ENCODE data around the gene SQSTM1. TPM values are rescaled to one million over a fixed set of nuclear protein-coding genes. Genes with fewer than 3 reads are reported as not detected.

SQSTM1 gene
- total RNA-seq, 1 donor from 2014 or later: 27.6 TPM

DNA sequence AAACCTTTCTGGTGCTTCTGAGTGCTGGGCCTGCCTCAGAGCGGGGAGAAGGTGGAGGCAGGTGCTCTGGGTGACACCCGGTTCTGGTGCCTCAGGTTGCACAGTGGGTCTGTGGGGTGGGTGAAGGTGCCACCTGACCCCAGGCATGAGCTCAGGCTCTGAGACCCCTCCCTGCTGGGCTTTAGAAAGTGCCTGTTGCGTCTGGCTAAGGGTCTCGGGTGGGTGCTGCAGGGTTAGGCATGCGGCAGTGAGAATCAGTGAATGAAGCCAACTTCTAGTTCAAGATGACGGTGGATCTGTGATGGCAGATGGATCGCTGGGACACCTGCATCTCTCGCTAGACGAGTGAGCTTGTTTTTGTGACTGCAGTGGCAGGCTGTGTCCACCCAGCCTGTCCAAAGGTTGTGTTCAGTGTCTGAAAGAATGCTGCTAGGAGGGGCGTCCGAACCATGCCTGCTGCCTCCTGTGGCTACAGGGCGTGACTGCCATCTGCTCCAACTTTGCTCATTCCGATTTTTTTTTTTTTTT is 5.0 kb downstream of the SQSTM1 start:
- Mint-ChIP-seq H3K36me3 (peaks cover 45% of the 10 kb centered on the region), H3K27ac (no peak overlapping the region), H3K4me3 (no peak overlapping the region), H3K9me3 (peaks cover 10% of the 10 kb centered on the region), H3K4me1 (peaks cover 21% of the 10 kb centered on the region), H3K27me3 (ENCODE audit: insufficient read depth, low read depth) (peaks cover 7% of the 10 kb centered on the region)
- no peak overlapping the region for H2AFZ ChIP-seq (replicated peaks)
- H3K36me3 ChIP-seq: no peaks in the 10 kb centered on the region
- H3K79me2 ChIP-seq (ENCODE audit: low read depth): peaks cover 21% of the 10 kb centered on the region
- no peaks in the 10 kb centered on the region for H3F3A ChIP-seq (ENCODE audit: low read depth)
- H3K27ac ChIP-seq: no peak overlapping the region
- peaks cover 30% of the 10 kb centered on the region for H4K20me1 ChIP-seq (ENCODE audit: low read depth)
- H3K9me3 ChIP-seq (ENCODE audit: low read depth): no peaks in the 10 kb centered on the region
- TF ChIP-seq EZH2 (IDR thresholded peaks at IDR 0.05): no peak
- H3K4me3 ChIP-seq: no peak overlapping the region
- no peaks in the 10 kb centered on the region for H3K27me3 ChIP-seq
- no peak overlapping the region for H3K9ac ChIP-seq
- DNase-seq (ENCODE audit: low spot score): no peak
- H3K4me2 ChIP-seq: no peak overlapping the region
- H3K4me1 ChIP-seq: peaks cover 11% of the 10 kb centered on the region

DNA sequence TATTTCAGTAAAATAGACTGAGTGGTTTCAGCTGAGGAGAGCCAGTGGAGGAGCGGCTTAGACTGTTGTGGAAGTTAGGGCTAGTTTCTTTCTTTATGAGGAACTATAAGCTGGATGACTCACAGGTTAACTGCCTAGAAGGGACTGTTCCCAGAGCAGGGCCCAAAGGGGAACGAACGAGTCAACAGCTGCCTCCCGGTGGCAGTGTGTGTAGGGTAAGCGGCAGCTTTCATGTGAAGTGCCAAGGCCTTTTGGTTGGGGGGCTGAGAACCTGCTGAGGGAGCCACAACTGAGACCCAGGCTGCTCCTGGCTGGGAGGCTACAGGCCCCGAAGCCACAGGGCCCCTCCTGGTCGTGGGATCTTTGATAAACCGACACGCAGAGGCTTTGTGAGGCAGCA is 7.0 kb downstream of the SQSTM1 start:
- H3K36me3 Mint-ChIP-seq: peaks cover 55% of the 10 kb centered on the region
- peaks cover 14% of the 10 kb centered on the region for H3K9me3 Mint-ChIP-seq
- no peak overlapping the region for H3K4me3 ChIP-seq
- no peaks in the 10 kb centered on the region for H3K36me3 ChIP-seq
- H3K4me1 ChIP-seq: peaks cover 2% of the 10 kb centered on the region
- no peaks in the 10 kb centered on the region for H3K27me3 ChIP-seq
- no peaks in the 10 kb centered on the region for H3K9me3 ChIP-seq (ENCODE audit: low read depth)
- TF ChIP-seq EZH2phosphoT487 (IDR thresholded peaks at IDR 0.05): no peak
- H3K4me3 Mint-ChIP-seq: no peak overlapping the region
- no peak for DNase-seq (ENCODE audit: low spot score)
- peaks cover 8% of the 10 kb centered on the region for H3K4me1 Mint-ChIP-seq
- H3K27ac Mint-ChIP-seq: no peak overlapping the region
- peaks cover 14% of the 10 kb centered on the region for H4K20me1 ChIP-seq (ENCODE audit: low read depth)
- H3K9ac ChIP-seq: no peak overlapping the region
- H3K27me3 Mint-ChIP-seq (ENCODE audit: insufficient read depth, low read depth): peaks cover 11% of the 10 kb centered on the region
- H3K27ac ChIP-seq: no peak overlapping the region
- H3K79me2 ChIP-seq (ENCODE audit: low read depth): peaks cover 4% of the 10 kb centered on the region
- H3K4me2 ChIP-seq: no peak overlapping the region
- H3F3A ChIP-seq (ENCODE audit: low read depth): no peaks in the 10 kb centered on the region
- H2AFZ ChIP-seq (replicated peaks): no peak overlapping the region

DNA sequence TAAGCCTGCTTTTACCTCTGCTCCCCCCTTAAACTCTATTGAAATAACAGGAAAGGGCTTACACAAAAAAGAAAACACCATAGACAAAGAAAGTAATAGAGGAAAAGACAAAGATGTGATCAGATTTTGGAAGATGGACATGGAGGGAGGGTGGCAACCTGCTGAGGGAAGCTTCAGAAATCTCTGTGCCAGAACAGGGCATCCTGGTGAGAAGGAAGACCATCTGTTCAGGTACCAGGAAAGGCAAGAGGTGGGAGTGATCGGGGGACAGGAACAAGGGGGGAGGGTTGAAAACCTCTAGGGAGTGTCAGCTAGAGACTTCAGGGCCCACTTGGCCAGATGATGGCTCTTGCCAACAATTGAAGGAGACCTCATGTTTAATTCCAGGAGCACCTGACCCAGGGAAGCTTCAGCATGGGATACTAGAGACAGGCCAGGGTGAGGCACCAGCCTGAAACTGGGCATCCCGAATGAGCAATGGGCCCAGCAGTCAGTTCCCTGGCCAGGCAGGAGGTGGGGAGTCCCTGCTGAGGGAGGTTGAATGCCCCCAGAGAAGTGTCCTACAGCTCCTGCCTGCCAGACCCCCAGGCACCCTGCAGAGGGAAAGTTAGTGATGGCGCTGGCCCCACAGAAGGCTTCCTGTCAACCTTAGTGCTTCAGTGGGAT is 8.2 kb downstream of the SQSTM1 start:
- no peak overlapping the region for H3K27ac ChIP-seq
- H3K36me3 ChIP-seq: no peaks in the 10 kb centered on the region
- H2AFZ ChIP-seq (replicated peaks): no peak overlapping the region
- H3K79me2 ChIP-seq (ENCODE audit: low read depth): no peaks in the 10 kb centered on the region
- H3K27ac Mint-ChIP-seq: no peak overlapping the region
- TF ChIP-seq, protein P1, sequence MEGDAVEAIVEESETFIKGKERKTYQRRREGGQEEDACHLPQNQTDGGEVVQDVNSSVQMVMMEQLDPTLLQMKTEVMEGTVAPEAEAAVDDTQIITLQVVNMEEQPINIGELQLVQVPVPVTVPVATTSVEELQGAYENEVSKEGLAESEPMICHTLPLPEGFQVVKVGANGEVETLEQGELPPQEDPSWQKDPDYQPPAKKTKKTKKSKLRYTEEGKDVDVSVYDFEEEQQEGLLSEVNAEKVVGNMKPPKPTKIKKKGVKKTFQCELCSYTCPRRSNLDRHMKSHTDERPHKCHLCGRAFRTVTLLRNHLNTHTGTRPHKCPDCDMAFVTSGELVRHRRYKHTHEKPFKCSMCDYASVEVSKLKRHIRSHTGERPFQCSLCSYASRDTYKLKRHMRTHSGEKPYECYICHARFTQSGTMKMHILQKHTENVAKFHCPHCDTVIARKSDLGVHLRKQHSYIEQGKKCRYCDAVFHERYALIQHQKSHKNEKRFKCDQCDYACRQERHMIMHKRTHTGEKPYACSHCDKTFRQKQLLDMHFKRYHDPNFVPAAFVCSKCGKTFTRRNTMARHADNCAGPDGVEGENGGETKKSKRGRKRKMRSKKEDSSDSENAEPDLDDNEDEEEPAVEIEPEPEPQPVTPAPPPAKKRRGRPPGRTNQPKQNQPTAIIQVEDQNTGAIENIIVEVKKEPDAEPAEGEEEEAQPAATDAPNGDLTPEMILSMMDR (IDR thresholded peaks at IDR 0.05): no peak
- TF ChIP-seq EZH2phosphoT487 (IDR thresholded peaks at IDR 0.05): no peak
- TF ChIP-seq EZH2 (IDR thresholded peaks at IDR 0.05): no peak
- no peak overlapping the region for H3K4me3 Mint-ChIP-seq
- peaks cover 10% of the 10 kb centered on the region for H4K20me1 ChIP-seq (ENCODE audit: low read depth)
- no peak for DNase-seq (ENCODE audit: low spot score)
- no peaks in the 10 kb centered on the region for H3F3A ChIP-seq (ENCODE audit: low read depth)
- H3K9ac ChIP-seq: no peak overlapping the region
- no peak overlapping the region for H3K4me2 ChIP-seq
- H3K9me3 Mint-ChIP-seq: peaks cover 18% of the 10 kb centered on the region
- no peaks in the 10 kb centered on the region for H3K4me1 ChIP-seq
- peaks cover 62% of the 10 kb centered on the region for H3K36me3 Mint-ChIP-seq
- no peak overlapping the region for H3K4me3 ChIP-seq
- H3K4me1 Mint-ChIP-seq: peaks cover 2% of the 10 kb centered on the region
- H3K27me3 ChIP-seq: no peaks in the 10 kb centered on the region
- no peaks in the 10 kb centered on the region for H3K9me3 ChIP-seq (ENCODE audit: low read depth)
- H3K27me3 Mint-ChIP-seq (ENCODE audit: insufficient read depth, low read depth): peaks cover 15% of the 10 kb centered on the region

DNA sequence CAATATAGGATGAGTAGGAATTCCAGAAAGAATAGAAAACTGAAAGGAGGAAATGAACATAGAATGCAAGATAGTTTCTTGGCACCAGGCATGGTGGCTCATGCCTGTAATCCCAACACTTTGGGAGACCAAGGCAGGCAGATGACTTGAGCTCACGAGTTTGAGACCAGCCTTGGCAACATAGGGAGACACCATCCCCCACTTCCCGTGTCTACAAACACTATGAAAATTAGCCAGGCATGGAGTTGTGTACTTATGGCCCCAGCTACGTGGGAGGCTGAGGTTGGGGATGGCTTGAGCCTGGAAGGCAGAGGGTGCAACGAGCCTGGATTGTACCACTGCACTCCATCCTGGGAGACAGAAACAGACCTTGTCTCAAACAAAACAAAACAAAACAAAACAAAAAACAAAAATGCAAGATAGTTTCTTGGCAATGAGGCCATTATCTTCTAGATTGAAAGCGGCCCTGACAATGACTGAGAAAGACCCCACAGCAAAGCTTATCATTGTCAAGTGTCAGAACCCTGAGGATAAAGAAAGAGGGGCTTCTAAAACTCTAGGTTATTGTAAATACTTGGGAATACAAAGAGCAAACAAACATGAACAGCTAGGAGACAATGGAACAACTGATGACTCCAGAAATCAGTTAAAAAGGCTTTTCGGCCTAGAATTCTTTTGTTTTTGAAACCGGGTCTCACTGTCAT is 9.2 kb downstream of the SQSTM1 start:
- H3K4me2 ChIP-seq: no peak overlapping the region
- peaks cover 58% of the 10 kb centered on the region for H3K36me3 Mint-ChIP-seq
- H3F3A ChIP-seq (ENCODE audit: low read depth): no peaks in the 10 kb centered on the region
- H3K4me1 Mint-ChIP-seq: peaks cover 2% of the 10 kb centered on the region
- no peak overlapping the region for H3K4me3 ChIP-seq
- no peak for DNase-seq (ENCODE audit: low spot score)
- H3K27me3 Mint-ChIP-seq (ENCODE audit: insufficient read depth, low read depth): peaks cover 12% of the 10 kb centered on the region
- peaks cover 18% of the 10 kb centered on the region for H3K9me3 Mint-ChIP-seq
- peaks cover 10% of the 10 kb centered on the region for H4K20me1 ChIP-seq (ENCODE audit: low read depth)
- H3K27ac ChIP-seq: no peak overlapping the region
- H2AFZ ChIP-seq (replicated peaks): no peak overlapping the region
- TF ChIP-seq, protein P1 (IDR thresholded peaks at IDR 0.05): no peak
- no peaks in the 10 kb centered on the region for H3K27me3 ChIP-seq
- H3K9me3 ChIP-seq (ENCODE audit: low read depth): no peaks in the 10 kb centered on the region
- no peaks in the 10 kb centered on the region for H3K4me1 ChIP-seq
- H3K36me3 ChIP-seq: no peaks in the 10 kb centered on the region
- H3K27ac Mint-ChIP-seq: no peak overlapping the region
- no peaks in the 10 kb centered on the region for H3K79me2 ChIP-seq (ENCODE audit: low read depth)
- H3K4me3 Mint-ChIP-seq: no peak overlapping the region
- H3K9ac ChIP-seq: no peak overlapping the region

All from neural progenitor cell (in vitro differentiated cells).